ENCODE measurements around the gene GRID1. TPM values are rescaled to one million over a fixed set of nuclear protein-coding genes. Genes with fewer than 3 reads are reported as not detected.

Gene GRID1
- total RNA-seq, 1 experiment from 2014 or later, result not detected

DNA sequence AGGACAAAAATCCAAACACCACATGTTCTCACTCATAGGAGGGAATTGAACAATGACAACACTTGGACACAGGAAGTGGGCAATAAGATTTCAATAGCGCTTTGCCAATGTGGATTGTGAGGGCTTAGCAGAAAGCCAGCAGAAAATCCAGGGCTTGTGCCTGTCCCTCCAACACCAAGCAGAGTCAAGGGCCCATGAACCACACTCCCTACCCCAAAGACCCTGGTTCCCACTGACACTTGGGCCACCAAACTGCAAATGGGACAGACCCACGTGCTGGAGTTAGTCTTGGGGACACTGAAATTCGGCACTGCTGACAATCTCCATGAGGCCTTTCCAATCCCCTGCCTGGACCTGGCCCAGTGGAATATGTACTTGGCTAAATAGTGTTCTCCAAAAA is 67.0 kb downstream of the GRID1 start:
- H3K79me2 ChIP-seq (ENCODE audit: low read length), result no peaks in the 10 kb centered on the region
- H3K4me3 ChIP-seq (ENCODE audit: low read length), result no peak overlapping the region
- no peaks in the 10 kb centered on the region for H3K9me3 ChIP-seq (ENCODE audit: low read length)
- no peaks in the 10 kb centered on the region for H4K20me1 ChIP-seq (ENCODE audit: low read length)
- TF ChIP-seq EZH2phosphoT487 (IDR thresholded peaks at IDR 0.05; ENCODE audit: borderline replicate concordance, low read length) (no peak), EZH2 (IDR thresholded peaks at IDR 0.05; ENCODE audit: low read length, unreplicated experiment) (no peak)
- TF ChIP-seq, protein P1, sequence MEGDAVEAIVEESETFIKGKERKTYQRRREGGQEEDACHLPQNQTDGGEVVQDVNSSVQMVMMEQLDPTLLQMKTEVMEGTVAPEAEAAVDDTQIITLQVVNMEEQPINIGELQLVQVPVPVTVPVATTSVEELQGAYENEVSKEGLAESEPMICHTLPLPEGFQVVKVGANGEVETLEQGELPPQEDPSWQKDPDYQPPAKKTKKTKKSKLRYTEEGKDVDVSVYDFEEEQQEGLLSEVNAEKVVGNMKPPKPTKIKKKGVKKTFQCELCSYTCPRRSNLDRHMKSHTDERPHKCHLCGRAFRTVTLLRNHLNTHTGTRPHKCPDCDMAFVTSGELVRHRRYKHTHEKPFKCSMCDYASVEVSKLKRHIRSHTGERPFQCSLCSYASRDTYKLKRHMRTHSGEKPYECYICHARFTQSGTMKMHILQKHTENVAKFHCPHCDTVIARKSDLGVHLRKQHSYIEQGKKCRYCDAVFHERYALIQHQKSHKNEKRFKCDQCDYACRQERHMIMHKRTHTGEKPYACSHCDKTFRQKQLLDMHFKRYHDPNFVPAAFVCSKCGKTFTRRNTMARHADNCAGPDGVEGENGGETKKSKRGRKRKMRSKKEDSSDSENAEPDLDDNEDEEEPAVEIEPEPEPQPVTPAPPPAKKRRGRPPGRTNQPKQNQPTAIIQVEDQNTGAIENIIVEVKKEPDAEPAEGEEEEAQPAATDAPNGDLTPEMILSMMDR (conservative IDR thresholded peaks at IDR 0.05; ENCODE audit: low read depth, low read length), result no peak
- ATAC-seq (no peak), DNase-seq (no peak)
- H3K27ac ChIP-seq (ENCODE audit: low read length), result no peak overlapping the region
- H2AFZ ChIP-seq (ENCODE audit: low read length), result no peak overlapping the region
- no peak overlapping the region for H3K4me2 ChIP-seq (ENCODE audit: low read length)
- H3K27me3 ChIP-seq (ENCODE audit: low read length), result no peaks in the 10 kb centered on the region
- no peaks in the 10 kb centered on the region for H3K9me2 ChIP-seq (replicated peaks; ENCODE audit: low read length)
- no peaks in the 10 kb centered on the region for H3K36me3 ChIP-seq (ENCODE audit: low read depth, low read length)
- POLR2A ChIA-PET (ENCODE audit: unreplicated experiment), result no interaction called here
- H3K4me1 ChIP-seq (ENCODE audit: insufficient read depth, low read length), result no peaks in the 10 kb centered on the region
- intact Hi-C loops (cut with micrococcal nuclease), result no loop called here
- no peak overlapping the region for H3K9ac ChIP-seq (ENCODE audit: low read length)
- no peaks in the 10 kb centered on the region for H3F3A ChIP-seq (ENCODE audit: low read length, unreplicated experiment)
- CTCF ChIA-PET, result no interaction called here
- BruUV-seq (replicated peaks), result no TSS peak

DNA sequence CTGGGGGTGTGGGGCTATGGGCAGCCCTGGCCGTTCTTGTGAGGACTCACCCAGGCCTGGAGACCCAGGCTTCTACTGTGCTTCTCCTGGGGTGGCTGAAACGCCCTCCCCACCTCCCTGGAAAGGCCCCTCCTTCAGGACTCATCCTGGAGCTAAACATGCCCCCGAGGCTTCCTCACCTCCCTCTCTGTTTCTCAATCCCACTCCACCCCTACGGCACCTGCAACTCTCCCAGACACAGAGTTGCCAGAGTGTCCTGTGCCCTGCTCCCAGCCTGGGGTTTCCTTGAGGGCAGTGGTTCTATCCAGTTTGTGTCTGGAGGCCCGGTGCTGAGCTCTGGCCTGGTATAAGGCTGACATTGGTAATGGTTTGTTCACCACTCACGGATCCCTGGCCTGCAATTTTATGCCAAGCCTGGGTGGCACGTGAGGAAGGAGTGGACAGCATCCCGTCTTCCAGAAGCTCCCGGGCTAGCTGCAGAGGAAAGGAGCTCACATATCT is 68.0 kb downstream of the GRID1 start:
- Histone ChIP-seq H3K9me3 (ENCODE audit: low read length) (no peaks in the 10 kb centered on the region), H2AFZ (ENCODE audit: low read length) (no peak overlapping the region), H3K36me3 (ENCODE audit: low read depth, low read length) (no peaks in the 10 kb centered on the region), H3K9me2 (replicated peaks; ENCODE audit: low read length) (no peaks in the 10 kb centered on the region), H3K27ac (ENCODE audit: low read length) (no peak overlapping the region), H3K27me3 (ENCODE audit: low read length) (no peaks in the 10 kb centered on the region), H3K4me2 (ENCODE audit: low read length) (no peak overlapping the region), H3K4me3 (ENCODE audit: low read length) (no peak overlapping the region), H3K79me2 (ENCODE audit: low read length) (no peaks in the 10 kb centered on the region), H3F3A (ENCODE audit: low read length, unreplicated experiment) (no peaks in the 10 kb centered on the region), H4K20me1 (ENCODE audit: low read length) (no peaks in the 10 kb centered on the region), H3K9ac (ENCODE audit: low read length) (no peak overlapping the region), H3K4me1 (ENCODE audit: insufficient read depth, low read length) (no peaks in the 10 kb centered on the region)
- POLR2A ChIA-PET (ENCODE audit: unreplicated experiment), result no interaction called here
- no TSS peak for BruUV-seq (replicated peaks)
- no peak for ATAC-seq
- DNase-seq, result no peak
- CTCF ChIA-PET, result no interaction called here
- intact Hi-C loops (cut with micrococcal nuclease), result no loop called here
- TF ChIP-seq EZH2phosphoT487 (IDR thresholded peaks at IDR 0.05; ENCODE audit: borderline replicate concordance, low read length), result no peak
- no peak for TF ChIP-seq EZH2 (IDR thresholded peaks at IDR 0.05; ENCODE audit: low read length, unreplicated experiment)
- TF ChIP-seq, protein P1 (conservative IDR thresholded peaks at IDR 0.05; ENCODE audit: low read depth, low read length), result no peak

DNA sequence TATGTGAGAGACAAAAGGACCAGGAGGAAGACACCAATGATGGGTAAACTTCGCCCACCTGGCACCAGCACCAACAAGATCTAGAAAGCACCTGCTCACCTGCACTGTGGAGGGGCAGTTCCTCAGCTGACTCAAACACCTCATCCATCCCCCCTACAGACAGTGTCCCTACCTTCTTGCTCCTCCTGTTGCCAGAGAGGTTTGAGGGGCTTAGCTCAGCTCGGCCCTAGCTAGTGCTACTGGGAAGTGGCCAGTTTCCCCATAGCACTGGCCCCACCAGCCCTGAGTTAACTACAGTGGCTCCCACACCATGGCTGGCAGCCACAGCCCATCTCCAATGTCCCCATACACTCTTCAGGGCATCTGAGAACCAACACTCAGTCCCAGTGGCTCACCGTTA is 70.8 kb downstream of the GRID1 start:
- H3K9ac ChIP-seq (ENCODE audit: low read length), result no peak overlapping the region
- H3K4me2 ChIP-seq (ENCODE audit: low read length), result no peak overlapping the region
- no peaks in the 10 kb centered on the region for H4K20me1 ChIP-seq (ENCODE audit: low read length)
- CTCF ChIA-PET, result no interaction called here
- H3K79me2 ChIP-seq (ENCODE audit: low read length), result no peaks in the 10 kb centered on the region
- no peaks in the 10 kb centered on the region for H3K36me3 ChIP-seq (ENCODE audit: low read depth, low read length)
- no peaks in the 10 kb centered on the region for H3K9me2 ChIP-seq (replicated peaks; ENCODE audit: low read length)
- H3F3A ChIP-seq (ENCODE audit: low read length, unreplicated experiment), result no peaks in the 10 kb centered on the region
- intact Hi-C loops (cut with micrococcal nuclease), result no loop called here
- no peaks in the 10 kb centered on the region for H3K9me3 ChIP-seq (ENCODE audit: low read length)
- BruUV-seq (replicated peaks), result no TSS peak
- no peak overlapping the region for H3K4me3 ChIP-seq (ENCODE audit: low read length)
- DNase-seq (no peak), ATAC-seq (no peak)
- no peak overlapping the region for H2AFZ ChIP-seq (ENCODE audit: low read length)
- H3K27ac ChIP-seq (ENCODE audit: low read length), result no peak overlapping the region
- H3K4me1 ChIP-seq (ENCODE audit: insufficient read depth, low read length), result no peaks in the 10 kb centered on the region
- H3K27me3 ChIP-seq (ENCODE audit: low read length), result no peaks in the 10 kb centered on the region
- POLR2A ChIA-PET (ENCODE audit: unreplicated experiment), result no interaction called here
- no peak for TF ChIP-seq EZH2phosphoT487 (IDR thresholded peaks at IDR 0.05; ENCODE audit: borderline replicate concordance, low read length)
- no peak for TF ChIP-seq EZH2 (IDR thresholded peaks at IDR 0.05; ENCODE audit: low read length, unreplicated experiment)
- TF ChIP-seq, protein P1 (conservative IDR thresholded peaks at IDR 0.05; ENCODE audit: low read depth, low read length), result no peak

Measured in PC-3 (cell line).